Measurements from ENCODE around the gene FBXL12. TPM values are rescaled to one million over a fixed set of nuclear protein-coding genes. Genes with fewer than 3 reads are reported as not detected.

The FBXL12 gene, protein sequence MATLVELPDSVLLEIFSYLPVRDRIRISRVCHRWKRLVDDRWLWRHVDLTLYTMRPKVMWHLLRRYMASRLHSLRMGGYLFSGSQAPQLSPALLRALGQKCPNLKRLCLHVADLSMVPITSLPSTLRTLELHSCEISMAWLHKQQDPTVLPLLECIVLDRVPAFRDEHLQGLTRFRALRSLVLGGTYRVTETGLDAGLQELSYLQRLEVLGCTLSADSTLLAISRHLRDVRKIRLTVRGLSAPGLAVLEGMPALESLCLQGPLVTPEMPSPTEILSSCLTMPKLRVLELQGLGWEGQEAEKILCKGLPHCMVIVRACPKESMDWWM
- 25.4 and 32.8 TPM in 2 replicates for total RNA-seq (2014; rRNA removed; shearing (Covaris generic))
- 23.5 and 24.1 TPM in 2 replicates for polyA plus RNA-seq (2016; fragmentation: Nextera tagmentation; extraction: Ambion mirVana)
- long read RNA-seq, transcript FBXL12-208 (4 exons, 1,920 nt) = minor isoform, 5 of 26 reads
- long read RNA-seq, transcript FBXL12-201 (3 exons, 1,852 nt) = major isoform, 14 of 26 reads
- long read RNA-seq, partial matches to known transcripts = 2 of 26 reads
- long read RNA-seq, other reads (novel, unspliced or antisense) = 1 of 26 reads

DNA sequence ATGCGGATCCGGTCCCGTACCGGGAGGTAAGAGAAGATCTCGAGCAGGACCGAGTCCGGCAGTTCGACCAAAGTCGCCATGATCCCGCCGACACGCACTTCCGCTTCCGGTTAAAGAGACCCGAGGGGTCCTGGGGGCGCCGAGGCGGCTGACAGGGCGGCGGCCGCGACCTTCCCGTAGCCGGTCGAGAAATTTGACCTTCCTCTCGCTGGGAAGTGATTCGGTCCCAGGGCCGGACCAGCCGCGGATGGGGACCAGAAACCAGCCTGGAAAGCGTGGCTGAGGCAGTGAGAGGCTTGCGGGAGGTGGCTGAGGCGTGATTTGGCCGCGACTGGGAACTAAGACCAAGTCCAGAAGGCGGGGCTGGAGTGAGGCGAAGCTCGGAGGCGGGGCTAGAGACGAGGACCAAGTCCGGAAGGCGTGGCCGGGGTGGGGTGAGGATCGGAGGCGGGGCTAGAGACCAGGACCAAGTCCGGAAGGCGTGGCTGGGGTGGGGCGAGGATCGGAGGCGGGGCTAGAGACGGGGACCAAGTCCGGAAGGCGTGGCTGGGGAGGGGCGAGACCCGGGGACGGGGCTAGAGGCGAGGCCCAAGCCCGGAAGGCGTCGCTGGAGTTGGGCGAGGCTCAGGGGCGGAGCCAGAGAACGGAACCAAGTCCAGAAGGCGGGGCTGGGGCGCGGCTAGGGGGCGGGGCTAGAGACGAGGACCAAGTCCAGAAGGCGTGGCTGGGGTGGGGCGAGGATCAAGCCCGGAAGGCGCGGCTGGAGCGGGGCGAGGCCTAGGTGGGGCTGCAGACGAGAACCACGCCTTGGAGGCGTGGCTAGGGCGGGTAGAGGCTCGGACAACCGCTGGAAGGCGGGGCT, at the start of gene FBXL12:
Gene FBXL12 (minus strand): TSS at position 346 of the 862 bp plus-strand sequence. CDS start 266 bp downstream, at position 80.
- Histone ChIP-seq H3K9me2 (ENCODE audit: insufficient read depth) (no peaks in the 10 kb centered on the region), H3K4me1 (ENCODE audit: insufficient read depth) (peaks cover 12% of the 10 kb centered on the region), H3K4me3 (peak within 1 kb of the TSS; percentile 98), H2AFZ (peak within 1 kb of the TSS; percentile 99), H3K4me2 (peak within 1 kb of the TSS; percentile 97), H3K36me3 (ENCODE audit: insufficient read depth) (peaks cover 10% of the 10 kb centered on the region; the same call in 1 of the 2 replicates), H3K27ac (ENCODE audit: low read depth) (peak within 1 kb of the TSS; percentile 99), H3K79me2 (replicated peaks; ENCODE audit: insufficient read depth) (peaks cover 44% of the 10 kb centered on the region), H3F3A (replicated peaks; ENCODE audit: low read depth) (peaks cover 10% of the 10 kb centered on the region; the same call in 1 of the 2 replicates), H3K27me3 (ENCODE audit: insufficient read depth) (no peaks in the 10 kb centered on the region), H4K20me1 (replicated peaks; ENCODE audit: insufficient read depth) (peaks cover 8% of the 10 kb centered on the region)
- H3K9me3 Mint-ChIP-seq = peaks cover 21% of the 10 kb centered on the region; the same call in 2 of the 3 replicates
- DNase-seq (ENCODE audit: low spot score) (peak; percentile 100), ATAC-seq (peak; percentile 84)
- peaks cover 14% of the 10 kb centered on the region for H3K4me1 Mint-ChIP-seq
- H3K36me3 Mint-ChIP-seq (ENCODE audit: low read depth) = peaks cover 30% of the 10 kb centered on the region
- peak within 1 kb of the TSS; percentile 97 for H3K27ac Mint-ChIP-seq
- H3K27me3 Mint-ChIP-seq (ENCODE audit: insufficient read depth, low read depth, poor library complexity) = peaks cover 6% of the 10 kb centered on the region
- H3K4me3 Mint-ChIP-seq = peak within 1 kb of the TSS; percentile 90
- TF ChIP-seq JUNB (IDR thresholded peaks at IDR 0.05; ENCODE audit: unreplicated experiment) = no peak
- TF ChIP-seq, protein P1, sequence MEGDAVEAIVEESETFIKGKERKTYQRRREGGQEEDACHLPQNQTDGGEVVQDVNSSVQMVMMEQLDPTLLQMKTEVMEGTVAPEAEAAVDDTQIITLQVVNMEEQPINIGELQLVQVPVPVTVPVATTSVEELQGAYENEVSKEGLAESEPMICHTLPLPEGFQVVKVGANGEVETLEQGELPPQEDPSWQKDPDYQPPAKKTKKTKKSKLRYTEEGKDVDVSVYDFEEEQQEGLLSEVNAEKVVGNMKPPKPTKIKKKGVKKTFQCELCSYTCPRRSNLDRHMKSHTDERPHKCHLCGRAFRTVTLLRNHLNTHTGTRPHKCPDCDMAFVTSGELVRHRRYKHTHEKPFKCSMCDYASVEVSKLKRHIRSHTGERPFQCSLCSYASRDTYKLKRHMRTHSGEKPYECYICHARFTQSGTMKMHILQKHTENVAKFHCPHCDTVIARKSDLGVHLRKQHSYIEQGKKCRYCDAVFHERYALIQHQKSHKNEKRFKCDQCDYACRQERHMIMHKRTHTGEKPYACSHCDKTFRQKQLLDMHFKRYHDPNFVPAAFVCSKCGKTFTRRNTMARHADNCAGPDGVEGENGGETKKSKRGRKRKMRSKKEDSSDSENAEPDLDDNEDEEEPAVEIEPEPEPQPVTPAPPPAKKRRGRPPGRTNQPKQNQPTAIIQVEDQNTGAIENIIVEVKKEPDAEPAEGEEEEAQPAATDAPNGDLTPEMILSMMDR (conservative IDR thresholded peaks at IDR 0.05; ENCODE audit: low read depth in 2 of 2) = no peak
- no peak for TF ChIP-seq EZH2phosphoT487 (IDR thresholded peaks at IDR 0.05; ENCODE audit: unreplicated experiment)
- TF ChIP-seq, protein P2, sequence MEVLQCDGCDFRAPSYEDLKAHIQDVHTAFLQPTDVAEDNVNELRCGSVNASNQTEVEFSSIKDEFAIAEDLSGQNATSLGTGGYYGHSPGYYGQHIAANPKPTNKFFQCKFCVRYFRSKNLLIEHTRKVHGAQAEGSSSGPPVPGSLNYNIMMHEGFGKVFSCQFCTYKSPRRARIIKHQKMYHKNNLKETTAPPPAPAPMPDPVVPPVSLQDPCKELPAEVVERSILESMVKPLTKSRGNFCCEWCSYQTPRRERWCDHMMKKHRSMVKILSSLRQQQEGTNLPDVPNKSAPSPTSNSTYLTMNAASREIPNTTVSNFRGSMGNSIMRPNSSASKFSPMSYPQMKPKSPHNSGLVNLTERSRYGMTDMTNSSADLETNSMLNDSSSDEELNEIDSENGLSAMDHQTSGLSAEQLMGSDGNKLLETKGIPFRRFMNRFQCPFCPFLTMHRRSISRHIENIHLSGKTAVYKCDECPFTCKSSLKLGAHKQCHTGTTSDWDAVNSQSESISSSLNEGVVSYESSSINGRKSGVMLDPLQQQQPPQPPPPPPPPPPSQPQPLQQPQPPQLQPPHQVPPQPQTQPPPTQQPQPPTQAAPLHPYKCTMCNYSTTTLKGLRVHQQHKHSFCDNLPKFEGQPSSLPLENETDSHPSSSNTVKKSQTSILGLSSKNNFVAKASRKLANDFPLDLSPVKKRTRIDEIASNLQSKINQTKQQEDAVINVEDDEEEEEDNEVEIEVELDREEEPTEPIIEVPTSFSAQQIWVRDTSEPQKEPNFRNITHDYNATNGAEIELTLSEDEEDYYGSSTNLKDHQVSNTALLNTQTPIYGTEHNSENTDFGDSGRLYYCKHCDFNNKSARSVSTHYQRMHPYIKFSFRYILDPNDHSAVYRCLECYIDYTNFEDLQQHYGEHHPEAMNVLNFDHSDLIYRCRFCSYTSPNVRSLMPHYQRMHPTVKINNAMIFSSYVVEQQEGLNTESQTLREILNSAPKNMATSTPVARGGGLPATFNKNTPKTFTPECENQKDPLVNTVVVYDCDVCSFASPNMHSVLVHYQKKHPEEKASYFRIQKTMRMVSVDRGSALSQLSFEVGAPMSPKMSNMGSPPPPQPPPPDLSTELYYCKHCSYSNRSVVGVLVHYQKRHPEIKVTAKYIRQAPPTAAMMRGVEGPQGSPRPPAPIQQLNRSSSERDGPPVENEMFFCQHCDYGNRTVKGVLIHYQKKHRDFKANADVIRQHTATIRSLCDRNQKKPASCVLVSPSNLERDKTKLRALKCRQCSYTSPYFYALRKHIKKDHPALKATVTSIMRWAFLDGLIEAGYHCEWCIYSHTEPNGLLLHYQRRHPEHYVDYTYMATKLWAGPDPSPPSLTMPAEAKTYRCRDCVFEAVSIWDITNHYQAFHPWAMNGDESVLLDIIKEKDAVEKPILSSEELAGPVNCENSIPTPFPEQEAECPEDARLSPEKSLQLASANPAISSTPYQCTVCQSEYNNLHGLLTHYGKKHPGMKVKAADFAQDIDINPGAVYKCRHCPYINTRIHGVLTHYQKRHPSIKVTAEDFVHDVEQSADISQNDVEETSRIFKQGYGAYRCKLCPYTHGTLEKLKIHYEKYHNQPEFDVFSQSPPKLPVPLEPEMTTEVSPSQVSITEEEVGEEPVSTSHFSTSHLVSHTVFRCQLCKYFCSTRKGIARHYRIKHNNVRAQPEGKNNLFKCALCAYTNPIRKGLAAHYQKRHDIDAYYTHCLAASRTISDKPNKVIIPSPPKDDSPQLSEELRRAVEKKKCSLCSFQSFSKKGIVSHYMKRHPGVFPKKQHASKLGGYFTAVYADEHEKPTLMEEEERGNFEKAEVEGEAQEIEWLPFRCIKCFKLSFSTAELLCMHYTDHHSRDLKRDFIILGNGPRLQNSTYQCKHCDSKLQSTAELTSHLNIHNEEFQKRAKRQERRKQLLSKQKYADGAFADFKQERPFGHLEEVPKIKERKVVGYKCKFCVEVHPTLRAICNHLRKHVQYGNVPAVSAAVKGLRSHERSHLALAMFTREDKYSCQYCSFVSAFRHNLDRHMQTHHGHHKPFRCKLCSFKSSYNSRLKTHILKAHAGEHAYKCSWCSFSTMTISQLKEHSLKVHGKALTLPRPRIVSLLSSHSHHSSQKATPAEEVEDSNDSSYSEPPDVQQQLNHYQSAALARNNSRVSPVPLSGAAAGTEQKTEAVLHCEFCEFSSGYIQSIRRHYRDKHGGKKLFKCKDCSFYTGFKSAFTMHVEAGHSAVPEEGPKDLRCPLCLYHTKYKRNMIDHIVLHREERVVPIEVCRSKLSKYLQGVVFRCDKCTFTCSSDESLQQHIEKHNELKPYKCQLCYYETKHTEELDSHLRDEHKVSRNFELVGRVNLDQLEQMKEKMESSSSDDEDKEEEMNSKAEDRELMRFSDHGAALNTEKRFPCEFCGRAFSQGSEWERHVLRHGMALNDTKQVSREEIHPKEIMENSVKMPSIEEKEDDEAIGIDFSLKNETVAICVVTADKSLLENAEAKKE (CRISPR knock-in tag; IDR thresholded peaks at IDR 0.05) = no peak
- TF ChIP-seq CREB1 (CRISPR knock-in tag; IDR thresholded peaks at IDR 0.05; ENCODE audit: low read depth) = peak; percentile 75
- TF ChIP-seq ZNF114 (CRISPR knock-in tag; IDR thresholded peaks at IDR 0.05) = no peak
- TF ChIP-seq, protein P3, sequence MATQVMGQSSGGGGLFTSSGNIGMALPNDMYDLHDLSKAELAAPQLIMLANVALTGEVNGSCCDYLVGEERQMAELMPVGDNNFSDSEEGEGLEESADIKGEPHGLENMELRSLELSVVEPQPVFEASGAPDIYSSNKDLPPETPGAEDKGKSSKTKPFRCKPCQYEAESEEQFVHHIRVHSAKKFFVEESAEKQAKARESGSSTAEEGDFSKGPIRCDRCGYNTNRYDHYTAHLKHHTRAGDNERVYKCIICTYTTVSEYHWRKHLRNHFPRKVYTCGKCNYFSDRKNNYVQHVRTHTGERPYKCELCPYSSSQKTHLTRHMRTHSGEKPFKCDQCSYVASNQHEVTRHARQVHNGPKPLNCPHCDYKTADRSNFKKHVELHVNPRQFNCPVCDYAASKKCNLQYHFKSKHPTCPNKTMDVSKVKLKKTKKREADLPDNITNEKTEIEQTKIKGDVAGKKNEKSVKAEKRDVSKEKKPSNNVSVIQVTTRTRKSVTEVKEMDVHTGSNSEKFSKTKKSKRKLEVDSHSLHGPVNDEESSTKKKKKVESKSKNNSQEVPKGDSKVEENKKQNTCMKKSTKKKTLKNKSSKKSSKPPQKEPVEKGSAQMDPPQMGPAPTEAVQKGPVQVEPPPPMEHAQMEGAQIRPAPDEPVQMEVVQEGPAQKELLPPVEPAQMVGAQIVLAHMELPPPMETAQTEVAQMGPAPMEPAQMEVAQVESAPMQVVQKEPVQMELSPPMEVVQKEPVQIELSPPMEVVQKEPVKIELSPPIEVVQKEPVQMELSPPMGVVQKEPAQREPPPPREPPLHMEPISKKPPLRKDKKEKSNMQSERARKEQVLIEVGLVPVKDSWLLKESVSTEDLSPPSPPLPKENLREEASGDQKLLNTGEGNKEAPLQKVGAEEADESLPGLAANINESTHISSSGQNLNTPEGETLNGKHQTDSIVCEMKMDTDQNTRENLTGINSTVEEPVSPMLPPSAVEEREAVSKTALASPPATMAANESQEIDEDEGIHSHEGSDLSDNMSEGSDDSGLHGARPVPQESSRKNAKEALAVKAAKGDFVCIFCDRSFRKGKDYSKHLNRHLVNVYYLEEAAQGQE (IDR thresholded peaks at IDR 0.05; ENCODE audit: unreplicated experiment) = no peak
- TF ChIP-seq NANOG (IDR thresholded peaks at IDR 0.05; ENCODE audit: borderline replicate concordance) = no peak
- TF ChIP-seq ZNF331 (CRISPR knock-in tag; IDR thresholded peaks at IDR 0.05; ENCODE audit: low read depth) = no peak
- TF ChIP-seq POLR2AphosphoS5 (IDR thresholded peaks at IDR 0.05; ENCODE audit: low read depth) = peak; percentile 91

Measured in GM23338 (cell line).